IPS DF 6.9 (cell line): ENCODE measurements around the gene KIAA1210.
"Not testable (repeated sequence)": the region's sequence is repeated elsewhere in the genome, so short reads cannot be mapped to it uniquely, and the experiment has no call there.

ENCODE experiments used
- DNase-seq: peaks from one replicate; pipeline ENCODE4 v3.0.0-alpha.2; 2013; ENCODE audit warnings: low read depth, low spot score
- H3K27ac ChIP-seq: one replicate; pipeline ENCODE4 v1.5.1; 2013; ENCODE audit warnings: low read length, control low read depth
- H3K27me3 ChIP-seq: 2 replicates; pipeline ENCODE4 v1.6.1; 2013; ENCODE audit warnings: mild to moderate bottlenecking, low read length; ENCODE audit not compliant: control insufficient read depth, insufficient read depth
- H3K36me3 ChIP-seq: 2 replicates; pipeline ENCODE4 v1.6.1; 2013; ENCODE audit warnings: low read length; ENCODE audit not compliant: control insufficient read depth, insufficient read depth
- H3K4me1 ChIP-seq: 2 replicates; pipeline ENCODE4 v1.6.1; 2013; ENCODE audit warnings: low read length; ENCODE audit not compliant: control insufficient read depth, insufficient read depth
- H3K4me3 ChIP-seq: 2 replicates; pipeline ENCODE4 v1.5.1; 2013; ENCODE audit warnings: mild to moderate bottlenecking, low read length
- H3K9me3 ChIP-seq: 2 replicates; pipeline ENCODE4 v1.6.1; 2013; ENCODE audit warnings: low read length, inconsistent platforms; ENCODE audit not compliant: control insufficient read depth, insufficient read depth
- WGBS: extraction: QIAGEN DNeasy Blood & Tissue Kit; methylation state at CpG from one replicate; pipeline ENCODE4 v1.1.7; 2013; ENCODE audit warnings: mixed read lengths, missing lambda C conversion rate; ENCODE audit not compliant: insufficient read length, insufficient coverage; 5-methylcytosine and 5-hydroxymethylcytosine counted together

KIAA1210 gene

DNA sequence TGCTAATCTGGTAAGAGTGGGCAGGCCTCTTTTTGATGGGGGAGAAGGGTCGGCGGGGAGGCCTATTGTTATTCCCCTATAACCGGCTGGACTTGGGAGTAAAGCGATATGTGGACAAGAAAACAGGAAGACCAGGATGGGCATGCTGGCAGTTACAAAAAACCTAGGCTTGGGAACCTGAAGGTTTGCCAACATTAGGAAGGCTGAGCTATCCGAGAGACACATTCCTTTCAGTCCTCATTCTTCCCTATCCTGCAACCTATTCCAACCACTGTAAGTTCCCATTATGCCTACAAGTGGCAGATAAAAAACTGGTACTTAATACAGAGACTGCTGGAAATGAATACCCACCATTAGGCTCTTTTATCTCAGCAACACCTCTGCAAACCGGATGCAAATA is 87.2 kb downstream of the KIAA1210 start:
- Histone ChIP-seq H3K4me3 (no peak overlapping the region), H3K27me3 (no peaks in the 10 kb centered on the region), H3K9me3 (no peaks in the 10 kb centered on the region), H3K36me3 (no peaks in the 10 kb centered on the region), H3K27ac (no peak overlapping the region), H3K4me1 (no peaks in the 10 kb centered on the region)
- no peak for DNase-seq
- no CpG with 5 or more reads among the region's 6 CpGs for WGBS

- H3K27me3 ChIP-seq, result no peaks in the 10 kb centered on the region
- DNase-seq, result no peak
- no peak overlapping the region for H3K27ac ChIP-seq
- no peaks in the 10 kb centered on the region for H3K4me1 ChIP-seq
- no CpG with 5 or more reads among the region's 4 CpGs for WGBS
- H3K36me3 ChIP-seq, result no peaks in the 10 kb centered on the region
- H3K9me3 ChIP-seq, result no peaks in the 10 kb centered on the region
- H3K4me3 ChIP-seq, result no peak overlapping the region
These were observed 91.2 kb downstream of the KIAA1210 start for GRCh38 chrX:119036107-119037029.

DNA sequence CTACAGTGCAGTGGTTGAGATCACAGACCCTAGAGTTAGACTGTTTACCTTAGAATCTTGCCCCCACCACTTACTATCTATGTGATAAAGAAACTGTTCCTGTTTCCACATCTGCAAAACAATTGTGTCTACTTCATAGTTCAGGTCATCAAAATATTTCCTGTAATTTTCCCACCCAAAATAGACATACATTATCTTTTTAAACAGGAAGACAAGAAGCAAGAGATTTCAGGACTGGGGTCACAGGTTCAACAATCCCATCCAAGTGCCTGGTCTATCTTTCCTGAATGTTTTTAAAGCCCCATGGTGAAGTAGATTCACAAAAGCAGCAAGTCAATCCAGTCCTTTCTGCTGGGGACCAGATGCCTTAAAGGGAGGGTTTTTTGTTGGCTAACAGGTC is 96.6 kb downstream of the KIAA1210 start:
- no peaks in the 10 kb centered on the region for H3K9me3 ChIP-seq
- H3K36me3 ChIP-seq, result no peaks in the 10 kb centered on the region
- no peak for DNase-seq
- H3K27me3 ChIP-seq, result no peaks in the 10 kb centered on the region
- H3K27ac ChIP-seq, result no peak overlapping the region
- no peak overlapping the region for H3K4me3 ChIP-seq
- no peaks in the 10 kb centered on the region for H3K4me1 ChIP-seq

- H3K36me3 ChIP-seq, H3K9me3 ChIP-seq, H3K4me3 ChIP-seq, H3K27me3 ChIP-seq, DNase-seq, H3K4me1 ChIP-seq, H3K27ac ChIP-seq: not testable (repeated sequence)
- no CpG with 5 or more reads among the region's 10 CpGs for WGBS
These were observed 98.0 kb downstream of the KIAA1210 start for GRCh38 chrX:119029656-119030055.

- H3K27ac ChIP-seq, result no peak overlapping the region
- WGBS, result no CpG with 5 or more reads among the region's 1 CpG
- no peak for DNase-seq
These were observed 98.8 kb downstream of the KIAA1210 start for GRCh38 chrX:119028733-119029330.

More at GRCh38 chrX:119028733-119029330, 98.8 kb downstream of the KIAA1210 start:
- Histone ChIP-seq H3K4me1 (no peaks in the 10 kb centered on the region), H3K9me3 (no peaks in the 10 kb centered on the region), H3K27me3 (no peaks in the 10 kb centered on the region), H3K4me3 (no peak overlapping the region), H3K36me3 (no peaks in the 10 kb centered on the region)
